IPS DF 4.7 (cell line): ENCODE measurements around the gene SH3PXD2A.

ENCODE experiments used
- DNase-seq: peaks from one replicate; pipeline ENCODE4 v3.0.0-alpha.2; 2013; ENCODE audit warnings: low spot score; ENCODE audit errors: extremely low read depth

Gene SH3PXD2A

DNA sequence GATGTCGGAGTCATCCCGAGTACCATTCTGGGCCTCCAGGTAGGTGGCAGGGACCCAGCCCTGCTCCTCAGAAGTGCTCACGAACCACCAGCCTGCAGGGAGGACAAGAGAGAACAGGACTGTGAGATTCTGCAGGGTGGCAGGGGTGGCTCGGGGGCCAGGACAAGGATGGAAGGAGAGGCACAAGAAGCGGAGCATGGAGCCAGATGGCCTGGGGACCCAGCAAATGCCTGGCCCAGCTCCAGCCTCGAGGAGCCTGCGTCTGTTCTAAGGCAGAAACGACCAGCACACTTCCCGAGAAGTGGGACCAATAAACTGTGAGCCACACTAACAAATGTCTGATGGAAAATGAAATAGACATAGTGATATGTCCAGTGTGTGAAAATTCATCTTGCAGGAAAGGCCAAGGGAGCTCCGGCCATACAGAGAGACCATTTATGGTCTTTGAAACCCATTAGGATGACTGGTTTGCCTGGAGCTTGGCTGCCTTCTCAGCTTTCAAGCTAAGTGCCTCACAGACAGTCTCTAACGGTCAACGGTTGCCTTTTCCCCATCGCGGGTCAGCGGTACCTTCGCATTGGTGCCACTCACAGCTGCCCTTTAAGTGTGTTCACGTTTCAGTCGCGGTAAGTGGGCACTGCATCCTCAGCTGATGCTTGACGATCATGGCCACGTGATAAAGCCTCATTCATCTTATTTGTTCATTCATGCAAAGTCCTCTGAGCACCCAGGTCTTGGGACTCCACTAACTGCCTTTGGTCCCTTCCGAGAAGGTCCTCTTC, 228.1 kb downstream of the SH3PXD2A start:
- DNase-seq: no peak

DNA sequence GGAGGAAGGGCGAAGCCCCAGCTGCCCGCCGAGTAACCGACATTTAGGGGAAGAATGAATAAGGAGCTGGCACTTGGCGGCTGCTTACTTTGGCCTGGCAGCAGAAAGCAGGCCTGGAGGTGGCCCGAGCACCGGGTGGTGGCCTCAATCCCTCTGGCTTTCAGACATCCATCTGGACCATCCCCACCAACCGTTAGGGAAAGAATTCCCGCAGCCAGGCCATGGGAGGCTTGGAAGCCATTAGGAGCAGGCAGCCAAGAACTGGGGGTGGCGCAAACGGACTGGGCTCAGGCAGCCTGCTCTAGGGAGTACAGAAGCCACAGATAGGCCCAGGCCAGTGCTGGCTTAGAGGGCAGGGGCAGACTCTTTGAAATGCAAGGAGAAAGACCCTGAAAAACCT, 229.2 kb downstream of the SH3PXD2A start:
- no peak for DNase-seq

- DNase-seq: no peak
Measured at GRCh38 chr10:103622935-103623574, 232.3 kb downstream of the SH3PXD2A start.

DNA sequence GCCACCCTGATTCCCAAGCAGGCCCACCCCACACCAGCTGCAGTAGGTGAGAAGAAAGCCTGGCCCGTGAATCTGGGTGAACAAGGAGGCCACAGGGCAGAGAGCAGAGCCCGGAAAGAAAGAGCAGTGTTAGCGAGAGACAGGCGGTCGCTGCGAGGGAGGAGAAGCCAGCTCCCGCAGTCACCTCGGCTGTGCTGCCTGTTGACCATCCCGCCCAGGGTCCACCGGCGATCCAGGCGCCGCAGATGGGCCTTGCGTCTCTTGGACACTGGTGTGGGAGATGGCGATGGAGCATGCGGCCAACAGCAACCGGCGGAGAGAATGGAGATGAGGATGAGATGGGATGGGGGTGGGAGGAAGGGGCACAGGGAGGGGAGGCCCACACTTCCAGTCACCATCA, 233.1 kb downstream of the SH3PXD2A start:
- no peak for DNase-seq

- no peak for DNase-seq
Measured at GRCh38 chr10:103621783-103622125, 233.6 kb downstream of the SH3PXD2A start.

- DNase-seq: no peak
Measured at GRCh38 chr10:103620891-103621782, 234.2 kb downstream of the SH3PXD2A start.

DNA sequence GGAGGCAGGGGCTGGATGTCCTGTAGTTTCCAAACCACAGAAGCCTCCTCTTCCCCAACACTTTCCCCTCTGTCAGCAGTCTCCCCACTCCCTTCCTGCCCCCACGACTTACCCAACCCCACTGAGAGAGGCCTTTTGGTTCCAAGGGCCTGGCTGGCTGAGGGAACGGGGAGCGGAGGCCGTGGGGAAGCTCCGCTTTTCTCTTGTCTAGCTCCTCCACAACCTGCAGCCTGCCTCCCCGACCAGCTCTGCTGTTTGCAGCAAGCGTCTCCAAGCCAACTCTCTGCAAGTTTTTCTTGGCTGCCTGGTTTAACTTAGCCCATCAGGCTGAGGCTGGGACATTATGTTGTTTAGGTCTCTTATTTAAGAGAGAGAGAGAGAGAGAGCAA, 235.0 kb downstream of the SH3PXD2A start:
- DNase-seq: no peak

- DNase-seq: no peak
Measured at GRCh38 chr10:103619424-103620351, 235.7 kb downstream of the SH3PXD2A start.

- no peak for DNase-seq
Measured at GRCh38 chr10:103618575-103619423, 236.6 kb downstream of the SH3PXD2A start.

- no peak for DNase-seq
Measured at GRCh38 chr10:103617602-103618385, 237.6 kb downstream of the SH3PXD2A start.

- DNase-seq: no peak
Measured at GRCh38 chr10:103616705-103617601, 238.4 kb downstream of the SH3PXD2A start.

GRCh38 chr10:103614306-103615158, 240.8 kb downstream of the SH3PXD2A start:
- no peak for DNase-seq

DNA sequence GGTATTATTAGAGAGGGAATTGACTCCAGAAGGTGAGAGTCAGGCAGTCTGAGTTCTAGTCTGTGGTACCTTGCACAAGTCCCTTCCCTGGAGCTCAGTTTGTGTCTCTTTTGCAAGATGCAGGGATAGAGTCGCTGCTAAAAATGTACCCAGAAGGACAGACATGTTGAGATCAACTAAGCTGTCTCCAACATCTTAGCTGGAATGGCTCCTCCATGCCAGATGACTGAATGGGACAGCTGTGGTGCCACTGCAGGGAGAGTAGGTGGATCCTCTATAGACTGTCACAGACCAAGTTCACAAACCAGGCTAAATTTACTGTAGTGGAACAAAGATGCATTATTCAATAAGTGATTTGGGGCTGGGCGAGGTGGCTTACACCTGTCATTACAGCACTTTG, 241.8 kb downstream of the SH3PXD2A start:
- no peak for DNase-seq

- DNase-seq: no peak
Measured at GRCh38 chr10:103612462-103613365, 242.7 kb downstream of the SH3PXD2A start.

DNA sequence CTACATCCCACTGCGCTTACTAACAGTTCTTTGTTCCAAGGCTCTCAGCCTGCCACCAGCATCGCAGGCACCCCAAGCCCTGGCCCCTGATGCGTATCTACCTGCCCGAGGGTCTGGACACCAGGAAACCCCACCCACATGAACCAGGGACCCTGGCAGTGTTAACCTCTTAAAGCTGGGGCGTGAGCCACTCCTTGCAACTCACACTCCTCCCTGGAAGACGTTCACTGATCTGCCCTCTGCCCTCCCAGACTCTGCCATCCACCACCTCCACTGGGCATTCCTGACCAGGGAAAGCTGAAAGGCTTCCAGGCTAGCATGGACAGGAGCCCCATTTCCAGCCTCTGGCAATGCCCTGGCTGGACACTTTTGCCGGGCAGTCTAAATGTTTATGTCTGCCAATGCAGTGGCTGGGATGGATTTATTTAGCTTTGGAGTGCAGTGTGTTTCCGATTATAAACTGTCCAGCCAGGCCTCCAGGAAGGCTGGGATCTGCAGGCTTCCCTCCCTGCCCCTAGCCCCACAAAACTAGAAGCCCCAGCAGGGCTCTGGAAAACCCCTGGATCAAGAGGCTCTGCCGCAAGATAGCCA, 244.4 kb downstream of the SH3PXD2A start:
- no peak for DNase-seq

- DNase-seq: no peak
Measured at GRCh38 chr10:103610083-103610472, 245.3 kb downstream of the SH3PXD2A start.
